Measurements from ENCODE around the gene PIGC. TPM values are rescaled to one million over a fixed set of nuclear protein-coding genes. Genes with fewer than 3 reads are reported as not detected.

PIGC gene
- total RNA-seq, 1 donor from 2014 or later: 25.6 TPM

DNA sequence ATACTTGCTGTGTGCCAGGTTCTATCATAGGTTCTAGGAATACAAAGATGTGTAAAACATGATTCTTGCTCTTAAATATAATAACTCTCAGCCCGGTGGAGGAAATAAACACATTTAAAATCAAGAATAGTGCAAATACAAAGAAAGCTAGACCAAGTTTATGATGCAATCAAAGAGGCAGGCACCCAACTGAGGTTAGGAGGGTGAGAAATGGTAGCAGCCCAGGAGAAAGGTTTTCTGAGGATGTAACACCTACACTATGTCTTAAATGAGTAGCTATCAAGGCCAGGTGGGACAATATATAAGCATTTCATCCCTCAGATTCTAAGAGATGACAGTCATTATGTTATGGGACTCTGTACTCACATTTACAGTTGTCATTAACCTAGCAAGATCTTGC is 9.7 kb upstream of the PIGC start:
- no peaks in the 10 kb centered on the region for H3K36me3 ChIP-seq (ENCODE audit: control insufficient read depth in 3 of 3, insufficient read depth in 3 of 3, low read length in 3 of 3)
- no peak overlapping the region for H3K27ac ChIP-seq (ENCODE audit: low read depth, low read length)
- H3K9me3 ChIP-seq (ENCODE audit: control insufficient read depth in 3 of 3, low read length in 3 of 3): no peaks in the 10 kb centered on the region
- H3K4me1 ChIP-seq (ENCODE audit: control insufficient read depth in 3 of 3, insufficient read depth in 3 of 3, low read length in 3 of 3): peaks cover 9 to 20% (median 12%) of the 10 kb centered on the region in 3 donors
- H3K27me3 ChIP-seq (ENCODE audit: control insufficient read depth in 3 of 3, insufficient read depth in 3 of 3, low read length in 3 of 3): peaks cover 0 to 2% (median 0%) of the 10 kb centered on the region in 3 donors
- no peak overlapping the region for H3K4me3 ChIP-seq (ENCODE audit: low read length in 3 of 3)
- no peak overlapping the region for H3K9ac ChIP-seq (ENCODE audit: low read depth in 1 of 3, low read length in 3 of 3)

DNA sequence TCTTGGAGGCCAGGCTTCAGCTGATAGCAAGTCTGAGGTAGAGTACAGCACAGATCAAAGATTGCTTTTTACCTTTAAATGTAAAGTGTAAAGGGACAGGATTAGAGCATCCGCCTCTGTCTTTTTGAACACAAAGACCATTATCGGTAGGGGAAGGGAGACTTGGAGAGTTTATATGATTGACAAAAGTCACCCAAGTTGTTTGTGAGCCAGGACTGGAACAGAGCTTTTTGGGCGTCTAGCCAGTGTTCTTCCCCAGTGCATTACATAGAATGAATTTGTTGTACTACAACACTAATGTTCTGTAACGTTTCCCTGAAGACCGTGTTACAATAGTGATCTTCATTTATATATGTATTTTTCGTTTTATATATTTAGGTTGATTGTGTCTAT is 9.3 kb upstream of the PIGC start:
- peaks cover 0 to 2% (median 0%) of the 10 kb centered on the region in 3 donors for H3K27me3 ChIP-seq (ENCODE audit: control insufficient read depth in 3 of 3, insufficient read depth in 3 of 3, low read length in 3 of 3)
- peak overlapping the region in 1 of 3 donors; percentile 45 for H3K9ac ChIP-seq (ENCODE audit: low read depth in 1 of 3, low read length in 3 of 3)
- H3K36me3 ChIP-seq (ENCODE audit: control insufficient read depth in 3 of 3, insufficient read depth in 3 of 3, low read length in 3 of 3): no peaks in the 10 kb centered on the region
- H3K27ac ChIP-seq (ENCODE audit: low read depth, low read length): peak overlapping the region; percentile 59
- peaks cover 9 to 20% (median 12%) of the 10 kb centered on the region in 3 donors for H3K4me1 ChIP-seq (ENCODE audit: control insufficient read depth in 3 of 3, insufficient read depth in 3 of 3, low read length in 3 of 3)
- H3K9me3 ChIP-seq (ENCODE audit: control insufficient read depth in 3 of 3, low read length in 3 of 3): no peaks in the 10 kb centered on the region
- H3K4me3 ChIP-seq (ENCODE audit: low read length in 3 of 3): peak overlapping the region in 2 of 3 donors; percentile 17 to 34

DNA sequence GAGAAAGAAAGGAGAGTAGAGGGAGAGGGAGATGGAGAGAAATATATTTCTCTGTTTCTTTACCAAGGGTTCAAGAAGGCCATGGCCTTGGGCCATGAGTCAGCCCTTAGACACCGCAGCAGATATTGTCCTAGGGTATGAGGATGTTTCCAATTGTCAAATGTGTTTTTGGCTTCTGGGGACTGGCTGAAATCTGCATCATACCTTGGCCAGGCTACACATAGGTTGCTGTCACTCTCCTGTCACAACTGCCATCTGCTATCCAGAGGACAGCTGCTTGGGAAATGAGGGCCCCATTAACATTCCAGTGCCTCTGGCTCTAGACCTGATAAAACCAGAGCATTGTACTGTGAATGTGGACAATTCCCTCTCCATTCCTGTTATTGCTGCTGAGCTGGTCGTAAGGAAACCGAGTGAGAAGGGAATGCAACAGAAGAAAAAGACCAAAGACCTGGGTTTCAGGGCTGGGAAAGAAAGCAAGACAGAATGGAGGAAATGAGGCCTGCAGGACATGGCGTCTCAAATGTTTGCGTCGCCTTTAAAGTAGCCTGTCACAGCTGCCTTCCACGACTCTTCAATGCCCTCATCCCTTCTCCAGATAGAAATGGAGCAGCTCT is 8.8 kb upstream of the PIGC start:
- Histone ChIP-seq H3K4me1 (ENCODE audit: control insufficient read depth in 3 of 3, insufficient read depth in 3 of 3, low read length in 3 of 3) (peaks cover 14 to 24% (median 15%) of the 10 kb centered on the region in 3 donors), H3K27ac (ENCODE audit: low read depth, low read length) (peak overlapping the region; percentile 59), H3K4me3 (ENCODE audit: low read length in 3 of 3) (peak overlapping the region in 2 of 3 donors; percentile 17 to 34), H3K36me3 (ENCODE audit: control insufficient read depth in 3 of 3, insufficient read depth in 3 of 3, low read length in 3 of 3) (no peaks in the 10 kb centered on the region), H3K9me3 (ENCODE audit: control insufficient read depth in 3 of 3, low read length in 3 of 3) (no peaks in the 10 kb centered on the region), H3K9ac (ENCODE audit: low read depth in 1 of 3, low read length in 3 of 3) (peak overlapping the region in 2 of 3 donors; percentile 9 to 45), H3K27me3 (ENCODE audit: control insufficient read depth in 3 of 3, insufficient read depth in 3 of 3, low read length in 3 of 3) (peaks cover 0 to 2% (median 0%) of the 10 kb centered on the region in 3 donors)

DNA sequence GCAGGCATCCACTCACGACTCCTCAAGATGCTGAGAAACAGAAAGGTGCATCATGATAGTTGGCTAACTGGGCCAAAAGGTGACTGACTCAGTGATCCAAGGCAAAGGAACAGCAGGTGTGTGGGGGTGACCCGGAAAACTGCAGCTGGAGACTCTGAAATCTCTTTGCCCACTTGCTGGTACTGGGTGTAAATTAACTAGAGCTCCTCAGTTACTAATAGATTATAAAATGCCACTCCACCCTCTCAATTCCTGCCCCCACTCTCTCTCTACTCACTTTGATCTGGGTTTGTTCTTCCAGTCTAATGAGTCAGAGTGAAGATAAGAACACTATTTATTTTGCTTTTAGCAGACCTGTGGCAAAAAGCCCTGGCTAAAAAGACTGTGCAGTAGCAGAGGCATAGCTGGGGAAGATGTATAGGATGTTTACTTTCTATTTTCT is 7.2 kb upstream of the PIGC start:
- Histone ChIP-seq H3K9me3 (ENCODE audit: control insufficient read depth in 3 of 3, low read length in 3 of 3) (no peaks in the 10 kb centered on the region), H3K36me3 (ENCODE audit: control insufficient read depth in 3 of 3, insufficient read depth in 3 of 3, low read length in 3 of 3) (no peaks in the 10 kb centered on the region), H3K27ac (ENCODE audit: low read depth, low read length) (no peak overlapping the region), H3K27me3 (ENCODE audit: control insufficient read depth in 3 of 3, insufficient read depth in 3 of 3, low read length in 3 of 3) (peaks cover 0 to under 1% (median 0%) of the 10 kb centered on the region in 3 donors), H3K4me1 (ENCODE audit: control insufficient read depth in 3 of 3, insufficient read depth in 3 of 3, low read length in 3 of 3) (peaks cover 25 to 39% (median 29%) of the 10 kb centered on the region in 3 donors), H3K9ac (ENCODE audit: low read depth in 1 of 3, low read length in 3 of 3) (no peak overlapping the region), H3K4me3 (ENCODE audit: low read length in 3 of 3) (no peak overlapping the region)

DNA sequence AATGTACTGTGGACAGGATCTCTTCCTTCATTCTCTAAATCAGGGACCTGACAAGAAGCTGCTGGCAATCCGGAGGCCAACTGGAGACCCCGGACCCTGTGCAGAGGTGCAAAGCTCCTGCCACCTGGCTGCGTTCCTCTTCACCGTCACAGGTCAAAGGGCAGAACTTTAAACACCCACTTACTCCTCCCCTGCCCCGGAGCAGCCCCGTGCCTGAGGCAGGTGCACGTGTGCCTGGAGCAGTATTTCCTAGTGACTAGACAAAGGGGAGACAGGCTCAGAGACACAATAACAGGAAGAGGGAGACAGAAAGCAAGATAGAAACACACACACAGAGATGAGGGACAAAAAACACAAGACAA is 6.6 kb upstream of the PIGC start:
- Histone ChIP-seq H3K36me3 (ENCODE audit: control insufficient read depth in 3 of 3, insufficient read depth in 3 of 3, low read length in 3 of 3) (no peaks in the 10 kb centered on the region), H3K4me3 (ENCODE audit: low read length in 3 of 3) (no peak overlapping the region), H3K9ac (ENCODE audit: low read depth in 1 of 3, low read length in 3 of 3) (no peak overlapping the region), H3K9me3 (ENCODE audit: control insufficient read depth in 3 of 3, low read length in 3 of 3) (no peaks in the 10 kb centered on the region), H3K4me1 (ENCODE audit: control insufficient read depth in 3 of 3, insufficient read depth in 3 of 3, low read length in 3 of 3) (peaks cover 25 to 39% (median 29%) of the 10 kb centered on the region in 3 donors), H3K27ac (ENCODE audit: low read depth, low read length) (no peak overlapping the region), H3K27me3 (ENCODE audit: control insufficient read depth in 3 of 3, insufficient read depth in 3 of 3, low read length in 3 of 3) (no peaks in the 10 kb centered on the region)

DNA sequence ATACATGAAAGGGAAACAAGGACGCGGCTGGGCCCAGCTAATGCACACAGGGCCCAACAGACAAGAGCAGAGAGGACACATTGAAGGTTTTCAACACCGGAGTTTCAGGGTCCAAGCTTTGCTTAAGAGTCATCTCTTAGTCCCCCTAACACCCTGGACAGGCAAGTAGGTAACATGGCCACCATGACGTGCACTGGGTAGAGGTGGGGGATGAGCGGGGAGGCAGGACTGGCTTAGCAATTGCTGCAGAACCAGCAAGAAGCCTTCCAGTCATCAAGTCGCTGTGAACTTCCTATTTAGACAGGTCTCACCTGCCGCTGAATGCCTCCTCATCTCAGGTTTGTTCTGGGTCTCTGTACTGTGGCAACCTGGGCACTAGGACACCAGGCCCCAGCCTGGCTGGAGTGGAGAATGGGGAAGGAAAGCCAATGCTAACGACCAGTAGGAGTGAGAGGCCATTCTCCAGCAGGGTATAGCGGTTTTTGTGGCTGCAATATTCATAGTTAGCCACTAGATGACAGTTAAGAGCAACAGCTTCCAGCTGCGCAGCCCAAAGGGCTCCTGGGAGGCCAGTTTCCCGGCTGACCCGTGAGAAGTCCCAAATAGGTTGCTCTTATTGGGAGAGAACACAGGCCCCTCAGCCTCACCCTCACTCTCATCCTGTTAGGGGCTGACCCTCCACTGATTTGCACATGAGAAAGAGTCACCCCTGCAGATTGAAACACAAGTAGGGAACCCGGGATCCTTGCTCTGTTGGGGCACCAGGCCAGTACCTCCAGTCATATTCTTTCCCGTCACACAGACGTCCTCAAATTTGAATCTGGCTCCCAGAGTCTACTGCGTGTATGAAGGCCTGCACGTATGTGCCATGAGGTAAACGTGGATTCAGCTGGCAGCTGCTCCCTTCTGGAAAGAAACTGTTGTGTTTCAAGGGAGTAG is 6.0 kb upstream of the PIGC start:
- no peak overlapping the region for H3K9ac ChIP-seq (ENCODE audit: low read depth in 1 of 3, low read length in 3 of 3)
- H3K27ac ChIP-seq (ENCODE audit: low read depth, low read length): no peak overlapping the region
- no peaks in the 10 kb centered on the region for H3K27me3 ChIP-seq (ENCODE audit: control insufficient read depth in 3 of 3, insufficient read depth in 3 of 3, low read length in 3 of 3)
- H3K4me1 ChIP-seq (ENCODE audit: control insufficient read depth in 3 of 3, insufficient read depth in 3 of 3, low read length in 3 of 3): peaks cover 25 to 39% (median 29%) of the 10 kb centered on the region in 3 donors
- H3K4me3 ChIP-seq (ENCODE audit: low read length in 3 of 3): peak overlapping the region in 2 of 3 donors; percentile 11 to 53
- H3K9me3 ChIP-seq (ENCODE audit: control insufficient read depth in 3 of 3, low read length in 3 of 3): no peaks in the 10 kb centered on the region
- no peaks in the 10 kb centered on the region for H3K36me3 ChIP-seq (ENCODE audit: control insufficient read depth in 3 of 3, insufficient read depth in 3 of 3, low read length in 3 of 3)

DNA sequence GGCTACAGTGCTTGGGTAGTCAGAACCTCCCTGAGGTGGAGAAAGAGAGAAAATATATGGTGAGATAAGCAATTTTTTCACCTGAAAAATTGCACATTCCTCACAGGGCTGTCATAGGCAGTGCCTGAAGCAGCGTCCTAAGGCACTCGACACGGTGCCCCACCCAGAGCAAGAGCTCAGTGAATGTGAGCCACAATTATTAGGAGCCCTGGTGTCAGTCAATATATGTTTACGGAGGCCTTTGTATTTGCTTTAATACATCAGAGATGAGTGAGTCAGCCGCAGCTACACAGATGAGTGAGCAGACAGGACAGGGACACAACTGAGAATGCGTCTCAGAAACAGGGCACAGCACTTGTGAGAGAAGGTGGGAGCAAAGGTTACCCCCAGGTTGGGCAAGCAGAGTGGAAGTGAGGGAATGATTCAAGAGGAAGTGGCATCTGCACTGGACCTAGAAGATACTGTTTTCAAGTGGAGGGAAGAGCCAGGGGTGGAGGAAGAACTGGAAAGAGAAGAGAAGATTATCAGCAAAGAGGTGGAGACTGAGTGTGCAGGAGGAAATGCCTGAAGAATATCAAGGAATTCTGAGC is 5.2 kb upstream of the PIGC start:
- H3K9me3 ChIP-seq (ENCODE audit: control insufficient read depth in 3 of 3, low read length in 3 of 3): no peaks in the 10 kb centered on the region
- no peak overlapping the region for H3K27ac ChIP-seq (ENCODE audit: low read depth, low read length)
- peaks cover 28 to 44% (median 32%) of the 10 kb centered on the region in 3 donors for H3K4me1 ChIP-seq (ENCODE audit: control insufficient read depth in 3 of 3, insufficient read depth in 3 of 3, low read length in 3 of 3)
- H3K9ac ChIP-seq (ENCODE audit: low read depth in 1 of 3, low read length in 3 of 3): no peak overlapping the region
- no peak overlapping the region for H3K4me3 ChIP-seq (ENCODE audit: low read length in 3 of 3)
- no peaks in the 10 kb centered on the region for H3K27me3 ChIP-seq (ENCODE audit: control insufficient read depth in 3 of 3, insufficient read depth in 3 of 3, low read length in 3 of 3)
- H3K36me3 ChIP-seq (ENCODE audit: control insufficient read depth in 3 of 3, insufficient read depth in 3 of 3, low read length in 3 of 3): no peaks in the 10 kb centered on the region

DNA sequence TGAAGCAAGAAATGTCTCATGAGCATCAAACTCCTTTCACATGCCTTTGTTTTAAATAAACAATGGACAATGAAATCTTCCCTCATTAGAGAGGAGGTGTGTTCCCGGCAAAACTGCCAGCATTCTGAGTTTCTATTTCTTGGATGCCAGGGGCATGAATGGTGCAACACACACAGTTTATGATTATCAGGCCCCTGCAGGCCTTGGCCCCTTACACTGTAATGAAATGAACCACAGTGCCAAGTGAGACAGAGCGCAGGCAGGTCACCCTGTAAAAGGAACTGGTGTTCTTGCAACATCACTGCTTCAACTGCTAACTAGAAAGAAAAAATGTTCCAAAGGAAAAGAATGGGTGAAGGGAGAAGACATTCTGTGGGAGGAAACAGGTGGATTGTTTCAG is 3.8 kb upstream of the PIGC start:
- peaks cover 31 to 47% (median 32%) of the 10 kb centered on the region in 3 donors for H3K4me1 ChIP-seq (ENCODE audit: control insufficient read depth in 3 of 3, insufficient read depth in 3 of 3, low read length in 3 of 3)
- no peaks in the 10 kb centered on the region for H3K27me3 ChIP-seq (ENCODE audit: control insufficient read depth in 3 of 3, insufficient read depth in 3 of 3, low read length in 3 of 3)
- no peak overlapping the region for H3K4me3 ChIP-seq (ENCODE audit: low read length in 3 of 3)
- no peaks in the 10 kb centered on the region for H3K9me3 ChIP-seq (ENCODE audit: control insufficient read depth in 3 of 3, low read length in 3 of 3)
- no peaks in the 10 kb centered on the region for H3K36me3 ChIP-seq (ENCODE audit: control insufficient read depth in 3 of 3, insufficient read depth in 3 of 3, low read length in 3 of 3)
- H3K9ac ChIP-seq (ENCODE audit: low read depth in 1 of 3, low read length in 3 of 3): no peak overlapping the region
- no peak overlapping the region for H3K27ac ChIP-seq (ENCODE audit: low read depth, low read length)

DNA sequence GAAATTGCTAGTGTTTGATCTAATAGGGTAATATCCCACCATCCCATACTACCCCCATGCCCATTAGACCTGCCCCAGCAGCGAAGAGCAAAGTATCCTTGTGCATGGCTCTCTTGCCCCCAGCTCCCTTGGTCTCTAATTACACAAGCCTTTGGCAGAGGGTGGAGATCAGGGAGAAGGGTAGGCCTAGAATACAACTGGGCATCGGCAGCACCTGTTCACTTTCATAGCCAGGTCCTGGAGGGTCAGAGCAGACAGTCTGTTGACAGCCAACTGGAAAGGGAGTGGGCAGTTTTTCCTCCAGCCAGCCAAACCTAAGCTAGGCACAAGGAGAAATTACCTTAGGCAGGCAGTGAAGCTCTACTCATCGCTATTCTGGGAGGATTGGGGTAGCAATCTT is 2.7 kb upstream of the PIGC start:
- Histone ChIP-seq H3K9me3 (ENCODE audit: control insufficient read depth in 3 of 3, low read length in 3 of 3) (no peaks in the 10 kb centered on the region), H3K27ac (ENCODE audit: low read depth, low read length) (peak overlapping the region; percentile 63), H3K9ac (ENCODE audit: low read depth in 1 of 3, low read length in 3 of 3) (peak overlapping the region in 2 of 3 donors; percentile 30 to 47), H3K27me3 (ENCODE audit: control insufficient read depth in 3 of 3, insufficient read depth in 3 of 3, low read length in 3 of 3) (no peaks in the 10 kb centered on the region), H3K4me3 (ENCODE audit: low read length in 3 of 3) (no peak overlapping the region), H3K4me1 (ENCODE audit: control insufficient read depth in 3 of 3, insufficient read depth in 3 of 3, low read length in 3 of 3) (peaks cover 29 to 43% (median 33%) of the 10 kb centered on the region in 3 donors), H3K36me3 (ENCODE audit: control insufficient read depth in 3 of 3, insufficient read depth in 3 of 3, low read length in 3 of 3) (peaks cover 3 to 7% (median 3%) of the 10 kb centered on the region in 3 donors)
